HAP-1 (cell line): ENCODE results near the gene PGAP6.
A peak's percentile ranks its signal among the peaks of the same experiment; 100 is the strongest.
"Not testable (repeated sequence)": the region's sequence is repeated elsewhere in the genome, so short reads cannot be mapped to it uniquely, and the experiment has no call there.

ENCODE experiments used
- DNase-seq, 2 experiments: peaks; one replicate each; pipeline ENCODE4 v3.0.0-alpha.2; 2016 to 2020; ENCODE audit warnings: low spot score in 2 of 2
- H3K27me3 ChIP-seq: fragments of 250-450 bp; sonication (Bioruptor Pico); 2 replicates; pipeline ENCODE4 v1.5.1; 2020; ENCODE audit warnings: low read depth, mild to moderate bottlenecking, moderate library complexity
- H3K36me3 ChIP-seq: fragments of 250-450 bp; sonication (Bioruptor Pico); replicated peaks from 2 replicates; pipeline ENCODE4 v1.5.1; 2020; ENCODE audit warnings: mild to moderate bottlenecking
- H3K4me1 ChIP-seq: fragments of 250-450 bp; sonication (Bioruptor Pico); 2 replicates; pipeline ENCODE4 v1.5.1; 2020; ENCODE audit warnings: mild to moderate bottlenecking
- H3K4me3 ChIP-seq: fragments of 250-450 bp; sonication (Bioruptor Pico); 2 replicates; pipeline ENCODE4 v1.5.1; 2020; ENCODE audit warnings: mild to moderate bottlenecking, moderate library complexity
- H3K9me3 ChIP-seq: fragments of 250-450 bp; sonication (Bioruptor Pico); 2 replicates; pipeline ENCODE4 v1.5.1; 2020; ENCODE audit warnings: mild to moderate bottlenecking, moderate library complexity
- in situ Hi-C: fragments of 300-500 bp; cut with MboI; formaldehyde crosslinking; loops from 3 replicates; pipeline ENCODE4 v1.14.3; 2020; ENCODE audit warnings: low sequenced_read_pairs, inconsistent platforms, mixed read lengths

PGAP6 gene, protein sequence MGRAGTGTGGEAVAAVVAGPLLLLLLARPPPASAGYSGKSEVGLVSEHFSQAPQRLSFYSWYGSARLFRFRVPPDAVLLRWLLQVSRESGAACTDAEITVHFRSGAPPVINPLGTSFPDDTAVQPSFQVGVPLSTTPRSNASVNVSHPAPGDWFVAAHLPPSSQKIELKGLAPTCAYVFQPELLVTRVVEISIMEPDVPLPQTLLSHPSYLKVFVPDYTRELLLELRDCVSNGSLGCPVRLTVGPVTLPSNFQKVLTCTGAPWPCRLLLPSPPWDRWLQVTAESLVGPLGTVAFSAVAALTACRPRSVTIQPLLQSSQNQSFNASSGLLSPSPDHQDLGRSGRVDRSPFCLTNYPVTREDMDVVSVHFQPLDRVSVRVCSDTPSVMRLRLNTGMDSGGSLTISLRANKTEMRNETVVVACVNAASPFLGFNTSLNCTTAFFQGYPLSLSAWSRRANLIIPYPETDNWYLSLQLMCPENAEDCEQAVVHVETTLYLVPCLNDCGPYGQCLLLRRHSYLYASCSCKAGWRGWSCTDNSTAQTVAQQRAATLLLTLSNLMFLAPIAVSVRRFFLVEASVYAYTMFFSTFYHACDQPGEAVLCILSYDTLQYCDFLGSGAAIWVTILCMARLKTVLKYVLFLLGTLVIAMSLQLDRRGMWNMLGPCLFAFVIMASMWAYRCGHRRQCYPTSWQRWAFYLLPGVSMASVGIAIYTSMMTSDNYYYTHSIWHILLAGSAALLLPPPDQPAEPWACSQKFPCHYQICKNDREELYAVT

DNA sequence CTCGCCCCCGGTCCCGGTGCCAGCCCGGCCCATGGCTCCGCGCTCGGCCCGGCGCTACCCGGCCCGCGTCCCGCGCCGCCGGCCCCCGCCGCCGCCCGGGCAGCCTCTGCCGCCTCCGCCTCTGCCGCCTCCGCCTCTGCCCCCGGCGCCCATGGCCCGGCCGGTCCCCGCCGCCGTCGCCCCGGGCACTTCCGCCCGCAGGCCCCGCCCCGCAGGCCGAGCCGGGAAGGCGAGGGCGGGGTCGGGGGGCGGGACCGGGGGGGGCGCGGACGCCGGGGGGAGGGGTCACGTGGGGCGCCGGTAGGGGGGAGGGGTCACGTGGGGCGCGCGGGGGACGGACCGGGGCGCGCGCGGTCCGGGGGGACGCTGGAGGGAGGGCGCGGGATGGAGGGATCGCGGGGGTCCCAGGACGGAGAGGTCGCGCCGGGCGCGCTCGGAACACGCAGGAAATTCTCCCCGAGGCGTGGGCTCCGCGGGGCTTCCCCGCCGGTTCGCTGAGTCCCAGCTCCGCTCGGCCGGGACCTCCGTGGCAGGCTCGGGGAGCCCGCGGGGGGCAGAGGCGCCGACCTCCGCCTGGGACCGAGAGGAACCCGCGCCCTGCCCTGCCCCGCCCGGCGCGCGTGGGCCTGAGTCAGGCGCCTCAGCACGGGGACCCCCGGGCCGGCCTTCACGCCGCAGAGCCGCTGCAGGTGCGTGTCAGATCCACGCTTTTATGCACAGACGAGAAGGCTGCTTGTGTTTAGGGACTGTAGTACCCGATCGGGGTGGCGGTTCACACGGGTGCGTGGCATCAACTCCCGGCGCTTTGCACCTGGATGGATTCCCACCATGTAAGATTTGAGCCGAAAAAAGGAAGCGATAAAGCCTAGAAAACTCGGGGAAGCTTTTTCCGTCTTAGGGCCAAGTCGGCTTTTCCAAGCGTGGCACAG is at the start of gene PGAP6:
Gene PGAP6 (minus strand): TSS at position 190 of the 929 bp plus-strand sequence. CDS start 157 bp downstream, at position 33.
- in situ Hi-C loops = no loop called here
- Histone ChIP-seq H3K9me3 (no peaks in the 10 kb centered on the region), H3K4me1 (no peaks in the 10 kb centered on the region; the same call in 1 of the 2 replicates), H3K36me3 (0 out of 2 replicates have a peak, but pooled peaks cover under 1% of the 10 kb centered on the region), H3K4me3 (peak within 1 kb of the TSS; percentile 76), H3K27me3 (no peaks in the 10 kb centered on the region)
- peak in 1 of 2 experiments; percentile 78 for DNase-seq

DNA sequence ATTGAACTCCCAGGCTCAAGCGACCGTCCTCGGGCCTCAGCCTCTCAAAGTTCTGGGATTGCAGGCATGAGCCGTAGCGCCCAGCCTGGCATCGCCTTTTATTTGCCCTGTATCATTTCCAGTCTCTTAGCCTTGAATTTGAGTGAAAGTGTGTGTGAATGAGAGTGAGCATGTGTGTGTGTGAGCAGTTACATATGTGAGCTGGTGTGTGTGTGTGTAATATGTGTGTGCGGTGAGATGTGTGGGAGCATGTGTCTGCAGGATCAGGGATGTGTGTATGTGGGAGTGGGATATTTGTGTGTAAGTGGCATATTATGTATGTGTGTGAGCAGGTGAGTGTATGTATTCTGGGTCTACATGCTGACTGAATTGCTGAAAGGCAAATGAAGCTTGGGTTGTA is 49.1 kb upstream of the PGAP6 start:
- Histone ChIP-seq H3K27me3 (no peaks in the 10 kb centered on the region), H3K4me3 (no peak overlapping the region), H3K4me1 (peaks cover 30% of the 10 kb centered on the region), H3K36me3 (peaks cover 7% of the 10 kb centered on the region; the same call in 1 of the 2 replicates), H3K9me3 (no peaks in the 10 kb centered on the region)
- in situ Hi-C loops = no loop called here
- DNase-seq = no peak

DNA sequence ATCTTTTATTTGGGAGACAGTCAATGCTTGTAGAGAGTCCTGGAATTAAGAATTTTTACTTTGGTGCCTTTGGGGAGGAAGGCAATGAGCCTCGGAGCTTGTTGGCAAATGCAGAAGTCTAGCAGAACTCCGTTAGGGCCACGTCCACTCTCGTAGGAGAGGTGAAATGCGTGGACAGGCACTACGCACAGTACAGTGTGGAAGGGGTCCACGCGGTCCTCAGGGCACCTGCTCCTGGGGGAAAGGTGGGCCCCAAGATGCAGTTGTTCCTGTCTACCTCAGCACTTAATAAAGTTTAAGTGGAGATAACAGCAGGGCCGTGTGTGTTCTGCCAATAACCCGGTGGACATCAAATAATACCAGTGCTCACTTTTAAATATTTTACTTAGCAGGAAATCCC is 45.5 kb upstream of the PGAP6 start:
- in situ Hi-C loops = no loop called here
- Histone ChIP-seq H3K4me1 (peaks cover 32% of the 10 kb centered on the region), H3K36me3 (0 out of 2 replicates have a peak, but pooled peaks cover 4% of the 10 kb centered on the region), H3K4me3 (peak overlapping the region; percentile 54), H3K9me3 (no peaks in the 10 kb centered on the region), H3K27me3 (no peaks in the 10 kb centered on the region)
- DNase-seq = no peak

DNA sequence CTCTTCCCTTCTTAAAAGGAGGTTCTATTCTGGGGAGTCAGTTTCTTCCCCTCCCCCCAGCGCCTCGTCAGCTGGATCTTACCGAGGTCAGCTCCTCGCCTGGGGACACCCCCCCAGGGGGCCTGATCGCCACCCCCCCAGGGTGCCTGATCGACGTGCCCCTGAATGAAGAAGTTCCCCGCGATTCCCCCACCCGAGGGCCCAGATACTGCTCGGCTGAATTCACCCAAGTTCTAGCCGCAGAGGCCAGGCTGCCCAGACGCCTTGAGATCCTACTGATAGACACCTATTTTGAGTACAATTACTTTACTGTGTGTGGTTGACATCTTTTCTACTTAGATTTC is 45.1 kb upstream of the PGAP6 start:
- 0 out of 2 replicates have a peak, but pooled peaks cover 4% of the 10 kb centered on the region for H3K36me3 ChIP-seq
- no peaks in the 10 kb centered on the region for H3K27me3 ChIP-seq
- no peaks in the 10 kb centered on the region for H3K9me3 ChIP-seq
- no peak for DNase-seq
- in situ Hi-C loops = no loop called here
- H3K4me1 ChIP-seq = peaks cover 32% of the 10 kb centered on the region
- peak overlapping the region; percentile 54 for H3K4me3 ChIP-seq

DNA sequence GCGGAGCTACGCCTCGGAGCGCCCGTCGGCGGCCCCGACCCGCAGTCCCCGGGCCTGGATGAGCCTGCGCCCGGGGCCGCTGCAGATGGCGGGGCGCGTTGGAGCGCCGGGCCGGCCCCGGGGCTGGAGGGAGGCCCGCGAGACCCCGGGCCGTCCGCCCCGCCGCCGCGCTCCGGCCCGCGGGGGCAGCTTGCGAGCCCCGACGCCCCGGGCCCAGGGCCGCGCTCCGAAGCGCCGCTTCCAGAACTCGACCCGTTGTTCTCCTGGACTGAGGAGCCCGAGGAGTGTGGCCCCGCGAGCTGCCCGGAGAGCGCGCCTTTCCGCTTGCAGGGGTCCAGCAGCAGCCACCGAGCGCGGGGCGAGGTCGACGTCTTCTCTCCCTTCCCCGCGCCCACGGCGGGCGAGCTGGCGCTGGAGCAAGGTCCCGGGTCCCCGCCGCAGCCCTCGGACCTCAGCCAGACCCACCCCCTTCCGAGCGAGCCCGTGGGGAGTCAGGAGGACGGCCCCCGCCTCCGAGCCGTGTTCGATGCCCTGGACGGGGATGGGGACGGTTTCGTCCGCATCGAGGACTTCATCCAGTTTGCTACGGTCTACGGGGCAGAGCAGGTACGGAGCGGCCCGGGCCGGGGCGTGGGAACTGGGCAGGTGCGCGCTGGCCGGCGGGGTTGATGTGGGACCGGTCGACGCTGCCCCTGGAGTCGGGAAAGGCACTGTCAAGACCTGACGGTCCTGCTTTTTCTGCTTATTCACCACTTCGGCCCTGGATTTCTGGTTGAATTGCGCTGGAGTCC is 44.5 kb upstream of the PGAP6 start:
- Histone ChIP-seq H3K36me3 (0 out of 2 replicates have a peak, but pooled peaks cover 4% of the 10 kb centered on the region), H3K4me1 (peaks cover 32% of the 10 kb centered on the region), H3K4me3 (peak overlapping the region; percentile 54), H3K9me3 (no peaks in the 10 kb centered on the region), H3K27me3 (no peaks in the 10 kb centered on the region)
- in situ Hi-C loops = no loop called here
- DNase-seq = peak in 1 of 2 experiments; percentile 31

DNA sequence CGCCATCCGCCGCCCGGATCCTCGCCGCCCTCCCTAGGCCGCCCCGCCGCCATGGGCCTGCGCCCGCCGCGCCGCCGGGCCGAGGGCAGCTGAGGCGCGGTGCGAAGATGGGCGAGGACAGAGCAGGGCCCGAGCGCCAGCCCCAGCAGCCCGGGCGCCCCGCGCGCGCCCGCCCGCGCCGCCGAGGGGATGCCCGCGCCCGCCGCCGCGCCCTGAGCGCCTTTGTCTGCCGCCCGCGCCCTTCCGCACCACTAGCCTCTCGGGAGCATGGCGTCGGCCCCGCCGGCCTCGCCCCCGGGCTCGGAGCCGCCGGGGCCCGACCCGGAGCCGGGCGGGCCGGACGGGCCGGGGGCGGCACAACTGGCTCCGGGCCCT is 43.9 kb upstream of the PGAP6 start:
- Histone ChIP-seq H3K4me1 (peaks cover 32% of the 10 kb centered on the region), H3K27me3 (no peaks in the 10 kb centered on the region), H3K9me3 (no peaks in the 10 kb centered on the region), H3K36me3 (0 out of 2 replicates have a peak, but pooled peaks cover 4% of the 10 kb centered on the region), H3K4me3 (peak overlapping the region; percentile 53)
- no peak for DNase-seq
- in situ Hi-C loops = no loop called here

DNA sequence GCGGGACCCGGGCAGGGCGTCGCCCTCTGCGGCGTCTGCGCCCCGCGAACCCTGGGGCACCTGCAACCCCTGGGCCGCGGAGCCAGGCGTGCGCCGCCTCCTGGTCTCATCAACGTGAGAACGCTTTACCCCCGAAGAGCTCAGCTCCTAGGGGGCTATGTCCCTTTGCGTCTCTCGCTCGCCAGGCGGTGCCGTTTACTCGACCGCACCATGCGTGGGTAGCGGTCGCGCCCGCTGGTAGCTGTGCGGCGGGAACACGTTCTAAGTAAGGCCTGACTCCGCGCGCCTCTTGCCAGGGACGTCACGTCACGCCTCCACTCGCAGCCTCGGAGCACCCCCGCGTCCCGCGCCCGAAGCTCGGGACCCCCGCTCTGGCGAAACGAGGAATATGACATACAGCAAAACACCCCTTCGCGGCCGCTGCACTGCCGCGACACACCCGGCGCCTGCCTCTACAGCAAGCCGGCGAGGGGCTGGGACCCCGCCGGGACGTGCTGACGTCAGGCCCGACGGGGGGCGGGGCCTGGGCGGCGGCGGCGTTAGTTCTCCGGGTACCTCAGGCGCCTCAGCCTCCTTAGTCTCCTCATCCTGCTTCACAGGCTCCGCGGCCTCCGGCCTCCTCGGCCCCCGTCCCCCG is 43.4 kb upstream of the PGAP6 start, which contains the start of gene RAB11FIP3:
Gene RAB11FIP3 (plus strand): TSS at position 568 of the 637 bp plus-strand sequence. CDS start 358 bp downstream, outside the sequence.
- H3K4me3 ChIP-seq = peak within 1 kb of the TSS; percentile 54
- no peaks in the 10 kb centered on the region for H3K9me3 ChIP-seq
- in situ Hi-C loops = no loop called here
- peak; percentile 87 to 89 for DNase-seq
- H3K27me3 ChIP-seq = no peaks in the 10 kb centered on the region
- H3K36me3 ChIP-seq = 0 out of 2 replicates have a peak, but pooled peaks cover 4% of the 10 kb centered on the region
- H3K4me1 ChIP-seq = peaks cover 29% of the 10 kb centered on the region

DNA sequence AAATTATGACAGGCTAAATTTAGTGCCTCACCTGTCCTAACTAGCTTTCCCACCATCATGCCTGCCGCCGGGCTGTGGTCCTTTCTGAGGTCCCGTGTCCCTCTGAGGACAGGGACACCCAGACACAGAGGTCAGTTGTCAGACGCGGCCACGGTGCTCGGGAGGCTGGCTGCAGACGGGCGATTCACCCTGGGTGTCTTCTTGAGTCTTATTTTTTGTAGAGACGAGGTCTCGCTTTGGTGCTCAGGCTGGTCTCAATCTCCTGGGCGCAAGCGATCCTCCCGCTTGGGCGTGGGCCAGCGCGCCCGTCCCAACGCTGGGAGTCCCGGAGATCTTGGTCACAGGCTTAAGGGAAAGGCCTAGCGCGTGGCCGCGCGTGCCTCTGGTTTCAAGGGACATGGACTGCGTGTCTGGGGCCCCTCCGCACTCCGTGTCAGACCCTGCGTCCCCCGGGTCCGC is 42.9 kb upstream of the PGAP6 start:
- DNase-seq = peak in 1 of 2 experiments; percentile 40
- peaks cover 23% of the 10 kb centered on the region for H3K4me1 ChIP-seq
- in situ Hi-C loops = no loop called here
- H3K36me3 ChIP-seq = 0 out of 2 replicates have a peak, but pooled peaks cover 4% of the 10 kb centered on the region
- no peaks in the 10 kb centered on the region for H3K27me3 ChIP-seq
- H3K9me3 ChIP-seq = no peaks in the 10 kb centered on the region
- peak overlapping the region; percentile 53 for H3K4me3 ChIP-seq

DNA sequence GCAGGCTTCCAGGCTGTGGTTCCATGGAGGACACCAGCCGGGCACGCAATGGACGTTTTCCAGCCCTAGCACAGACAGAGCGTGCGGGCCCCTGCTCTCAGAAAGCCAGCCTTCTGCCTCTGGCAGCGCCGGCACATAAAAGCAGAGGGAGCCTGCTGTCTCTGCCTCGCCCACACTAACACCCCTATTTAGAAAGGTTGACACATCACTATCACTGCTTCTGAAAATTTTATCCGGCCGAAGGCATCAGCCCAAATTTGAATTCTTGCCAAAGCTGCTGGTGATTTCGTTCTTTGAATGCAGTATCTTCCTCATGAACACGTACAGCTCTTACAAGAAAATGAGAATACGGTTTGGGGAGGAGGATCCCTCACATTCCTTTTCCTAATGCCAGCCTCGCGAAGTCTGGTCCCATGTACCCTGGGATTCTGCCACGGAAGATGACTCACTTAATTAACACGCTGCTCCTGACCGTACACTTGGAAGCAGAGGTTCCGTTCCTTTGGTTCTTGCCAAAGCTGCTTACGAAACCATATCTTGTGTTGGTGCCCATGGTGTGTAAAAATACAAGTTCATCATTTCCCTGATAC is 42.4 kb upstream of the PGAP6 start:
- Histone ChIP-seq H3K27me3 (no peaks in the 10 kb centered on the region), H3K4me3 (no peak overlapping the region), H3K36me3 (0 out of 2 replicates have a peak, but pooled peaks cover 4% of the 10 kb centered on the region), H3K4me1 (peaks cover 22% of the 10 kb centered on the region), H3K9me3 (no peaks in the 10 kb centered on the region)
- DNase-seq = no peak
- in situ Hi-C loops = no loop called here

DNA sequence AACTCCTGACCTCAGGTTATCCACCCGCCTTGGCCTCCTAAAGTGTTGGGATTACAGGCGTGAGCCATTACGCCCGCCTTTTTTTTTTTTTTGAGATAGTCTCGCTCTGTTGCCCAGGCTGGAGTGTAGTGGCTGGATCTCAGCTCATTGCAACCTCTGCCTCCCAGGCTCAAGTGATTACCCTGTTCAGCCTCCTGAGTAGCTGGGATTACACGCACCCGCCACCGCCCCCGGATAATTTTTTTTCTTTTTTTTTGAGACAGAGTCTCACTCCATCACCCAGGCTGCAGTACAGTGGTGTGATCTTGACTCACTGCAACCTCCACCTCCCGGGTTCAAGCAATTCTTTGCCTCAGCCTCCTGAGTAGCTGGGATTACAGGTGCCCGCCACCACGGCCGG is 40.4 kb upstream of the PGAP6 start:
- H3K27me3 ChIP-seq, H3K4me3 ChIP-seq, H3K36me3 ChIP-seq, H3K4me1 ChIP-seq, H3K9me3 ChIP-seq, DNase-seq, in situ Hi-C loops: not testable (repeated sequence)

DNA sequence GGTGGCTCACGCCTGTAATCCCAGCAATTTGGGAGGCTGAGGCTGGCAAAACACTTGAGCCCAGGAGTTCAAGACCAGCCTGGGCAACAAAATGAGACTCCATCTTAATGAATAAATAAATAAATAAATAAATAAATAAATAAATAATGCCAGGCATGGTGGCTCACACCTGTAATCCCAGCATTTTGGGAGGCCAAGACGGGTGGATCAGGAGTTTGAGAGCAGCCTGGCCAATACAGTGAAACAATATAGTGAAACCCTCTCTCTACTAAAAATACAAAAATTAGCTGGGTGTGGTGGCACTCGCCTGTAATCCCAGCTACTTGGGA is 33.4 kb upstream of the PGAP6 start:
- DNase-seq, H3K9me3 ChIP-seq, H3K4me3 ChIP-seq, H3K36me3 ChIP-seq, H3K4me1 ChIP-seq, in situ Hi-C loops, H3K27me3 ChIP-seq: not testable (repeated sequence)
